ENCODE measurements around the gene ALDH3A1. TPM values are rescaled to one million over a fixed set of nuclear protein-coding genes. Genes with fewer than 3 reads are reported as not detected.
A peak's percentile ranks its signal among the peaks of the same experiment; 100 is the strongest.

ALDH3A1 gene
- total RNA-seq, 6 experiments from 2014 or later = 0.26 to 13.8 (median 1.7) TPM

DNA sequence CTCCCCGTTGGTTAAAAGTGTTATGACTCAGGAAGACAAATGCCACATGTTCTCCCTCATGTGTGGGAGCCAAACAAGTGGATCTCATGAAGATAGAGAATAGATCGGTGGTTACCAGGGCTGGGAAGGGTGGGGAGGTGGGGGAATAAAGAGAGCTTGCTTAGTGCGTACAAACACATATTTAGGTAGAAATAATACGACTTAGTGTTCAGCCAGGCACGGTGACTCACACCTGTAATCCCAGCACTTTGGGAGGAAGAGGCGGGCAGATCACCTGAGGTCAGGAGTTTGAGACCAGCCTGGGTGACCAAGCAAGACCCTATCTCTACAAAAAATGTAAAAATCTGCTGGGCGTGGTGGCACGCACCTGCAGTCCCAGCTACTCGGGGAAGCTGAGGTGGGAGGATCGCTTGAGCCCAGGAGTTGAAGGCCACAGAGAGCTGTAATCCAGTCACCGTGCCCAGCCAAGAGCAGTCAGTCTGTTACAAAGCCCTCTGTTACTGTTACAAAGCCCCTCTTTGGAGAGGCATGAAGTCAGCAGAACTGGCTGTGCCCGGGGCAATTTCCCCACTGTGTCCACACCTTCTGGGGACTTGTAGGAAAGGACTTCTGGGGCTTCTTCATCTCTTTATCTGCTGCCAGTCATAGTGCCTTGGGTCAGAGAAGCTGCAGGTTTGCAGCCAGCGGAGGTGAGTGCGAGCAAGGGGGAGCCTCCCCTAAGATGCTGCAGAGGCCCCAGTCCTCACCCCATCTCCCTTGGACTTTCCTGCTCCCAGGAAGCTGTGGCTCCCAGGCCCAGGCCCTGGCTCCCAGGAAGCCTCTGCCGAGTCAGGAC is 4.3 kb upstream of the ALDH3A1 start:
- Histone ChIP-seq H3K36me3 (no peaks in the 10 kb centered on the region), H3K4me3 (no peak overlapping the region), H3K27ac (peak overlapping the region in 1 of 3 donors; percentile 62), H3K27me3 (no peaks in the 10 kb centered on the region), H3K9me3 (no peaks in the 10 kb centered on the region), H3K4me1 (peaks cover 0 to 34% (median 7%) of the 10 kb centered on the region in 4 donors)
- no peak for ATAC-seq
- intact Hi-C loops (cut with DNase I) = no loop called here
- DNase-seq = no peak
- TF ChIP-seq, protein P1, sequence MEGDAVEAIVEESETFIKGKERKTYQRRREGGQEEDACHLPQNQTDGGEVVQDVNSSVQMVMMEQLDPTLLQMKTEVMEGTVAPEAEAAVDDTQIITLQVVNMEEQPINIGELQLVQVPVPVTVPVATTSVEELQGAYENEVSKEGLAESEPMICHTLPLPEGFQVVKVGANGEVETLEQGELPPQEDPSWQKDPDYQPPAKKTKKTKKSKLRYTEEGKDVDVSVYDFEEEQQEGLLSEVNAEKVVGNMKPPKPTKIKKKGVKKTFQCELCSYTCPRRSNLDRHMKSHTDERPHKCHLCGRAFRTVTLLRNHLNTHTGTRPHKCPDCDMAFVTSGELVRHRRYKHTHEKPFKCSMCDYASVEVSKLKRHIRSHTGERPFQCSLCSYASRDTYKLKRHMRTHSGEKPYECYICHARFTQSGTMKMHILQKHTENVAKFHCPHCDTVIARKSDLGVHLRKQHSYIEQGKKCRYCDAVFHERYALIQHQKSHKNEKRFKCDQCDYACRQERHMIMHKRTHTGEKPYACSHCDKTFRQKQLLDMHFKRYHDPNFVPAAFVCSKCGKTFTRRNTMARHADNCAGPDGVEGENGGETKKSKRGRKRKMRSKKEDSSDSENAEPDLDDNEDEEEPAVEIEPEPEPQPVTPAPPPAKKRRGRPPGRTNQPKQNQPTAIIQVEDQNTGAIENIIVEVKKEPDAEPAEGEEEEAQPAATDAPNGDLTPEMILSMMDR (IDR thresholded peaks at IDR 0.05) = no peak
- TF ChIP-seq POLR2A (IDR thresholded peaks at IDR 0.05) = no peak
- 89% methylated on average over 11 of the region's 15 CpGs for WGBS (ENCODE audit: insufficient coverage, low coverage, low lambda C conversion rate, missing lambda C conversion rate)

- no peak overlapping the region for H3K4me3 ChIP-seq
- no peaks in the 10 kb centered on the region for H3K9me3 ChIP-seq
- DNase-seq = peak in 1 of 3 donors; percentile 26
- H3K4me1 ChIP-seq = peaks cover 0 to 34% (median 7%) of the 10 kb centered on the region in 4 donors
- no peak overlapping the region for H3K27ac ChIP-seq
- 100% methylated on average over 3 of the region's 3 CpGs for WGBS (ENCODE audit: insufficient coverage, low coverage, low lambda C conversion rate, missing lambda C conversion rate)
- intact Hi-C loops (cut with DNase I) = no loop called here
- H3K36me3 ChIP-seq = no peaks in the 10 kb centered on the region
- ATAC-seq = no peak
- no peaks in the 10 kb centered on the region for H3K27me3 ChIP-seq
- no peak for TF ChIP-seq POLR2A (IDR thresholded peaks at IDR 0.05)
- TF ChIP-seq, protein P1 (IDR thresholded peaks at IDR 0.05) = no peak
Measured at GRCh38 chr17:19750835-19751234, 2.7 kb upstream of the ALDH3A1 start.

DNA sequence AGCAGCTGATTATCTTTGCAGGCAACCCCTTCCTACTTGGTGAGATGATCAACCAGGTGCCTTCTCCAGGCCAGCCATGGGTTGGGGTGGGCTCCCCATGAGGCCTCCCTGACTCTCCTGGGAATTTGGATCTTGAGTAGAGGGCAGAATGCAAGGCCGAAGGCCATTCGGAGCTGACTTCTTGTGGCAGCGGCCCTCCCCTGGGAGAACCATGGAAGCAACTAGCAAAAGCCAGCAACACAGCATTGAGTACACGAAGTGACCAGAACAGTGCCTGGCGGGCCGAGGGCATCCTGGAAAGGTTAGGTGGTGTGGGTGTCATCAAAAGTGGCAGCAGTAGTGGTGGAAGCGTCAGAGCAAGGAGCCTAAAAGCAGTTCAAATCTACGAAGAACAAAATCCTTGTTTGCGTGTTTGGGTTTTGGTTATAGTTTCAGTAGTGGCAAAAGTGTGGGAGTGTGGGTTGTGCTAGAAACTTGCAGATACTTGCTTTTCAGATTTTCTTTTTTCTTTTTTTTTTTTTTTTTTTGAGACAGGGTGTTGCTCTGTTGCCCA is 2.0 kb upstream of the ALDH3A1 start:
- intact Hi-C loops (cut with DNase I) = no loop called here
- Histone ChIP-seq H3K4me1 (peaks cover 0 to 37% (median 7%) of the 10 kb centered on the region in 4 donors), H3K4me3 (no peak overlapping the region), H3K27ac (no peak overlapping the region), H3K36me3 (no peaks in the 10 kb centered on the region), H3K9me3 (no peaks in the 10 kb centered on the region), H3K27me3 (no peaks in the 10 kb centered on the region)
- 75% methylated on average over 6 of the region's 9 CpGs for WGBS (ENCODE audit: insufficient coverage, low coverage, low lambda C conversion rate, missing lambda C conversion rate)
- DNase-seq = no peak
- TF ChIP-seq, protein P1 (IDR thresholded peaks at IDR 0.05) = no peak
- no peak for TF ChIP-seq POLR2A (IDR thresholded peaks at IDR 0.05)
- no peak for ATAC-seq

GRCh38 chr17:19748807-19749193 is 702 bp upstream of the ALDH3A1 start:
- no peaks in the 10 kb centered on the region for H3K36me3 ChIP-seq
- no peak overlapping the region for H3K27ac ChIP-seq
- H3K4me1 ChIP-seq = peaks cover 0 to 37% (median 7%) of the 10 kb centered on the region in 4 donors
- ATAC-seq (no peak), DNase-seq (no peak)
- intact Hi-C loops (cut with DNase I) = no loop called here
- no peak for TF ChIP-seq POLR2A (IDR thresholded peaks at IDR 0.05)
- TF ChIP-seq, protein P1 (IDR thresholded peaks at IDR 0.05) = no peak
- no peaks in the 10 kb centered on the region for H3K27me3 ChIP-seq
- no peak overlapping the region for H3K4me3 ChIP-seq
- no peaks in the 10 kb centered on the region for H3K9me3 ChIP-seq
- 61% methylated on average over 4 of the region's 13 CpGs for WGBS (ENCODE audit: insufficient coverage, low coverage, low lambda C conversion rate, missing lambda C conversion rate)

Measured in right lobe of liver (tissue), 6 donors.